GM12878 (cell line): ENCODE data around the gene NEGR1. TPM values are rescaled to one million over a fixed set of nuclear protein-coding genes. Genes with fewer than 3 reads are reported as not detected.

ENCODE experiments used
- ATAC-seq: fragments of 200-7000 bp; cut with Tn5 transposase; 3 replicates; pipeline ENCODE4 v1.9.1; 2020; ENCODE audit warnings: mild to moderate bottlenecking, moderate library complexity
- BruUV-seq: library from RNA; stranded (reverse); fragments of 400-500 nt; replicated peaks from 2 replicates; lab custom pipeline; 2021; lab: Mats Ljungman, UMichigan
- CTCF ChIA-PET: fragments of 300-600 bp; sonication (Branson Sonifier 250); formaldehyde crosslinking; extraction: SDS; loops from one replicate; lab custom pipeline; 2021; ENCODE audit warnings: inconsistent platforms; lab: Yijun Ruan, JAX
- POLR2A ChIA-PET: fragments of 350-600 bp; formaldehyde crosslinking; extraction: SDS; loops from one replicate; lab custom pipeline; 2021; ENCODE audit warnings: inconsistent platforms; lab: Charles Lee
- RAD21 ChIA-PET: fragments of 300-600 bp; sonication (Branson Sonifier 250); formaldehyde crosslinking; loops from one replicate; lab custom pipeline; 2023; ENCODE audit warnings: antibody characterized with exemption; ENCODE audit not compliant: unreplicated experiment; lab: Charles Lee
- SMC1A ChIA-PET: fragments of 300-600 bp; sonication (Branson Sonifier 250); formaldehyde crosslinking; loops from one replicate; lab custom pipeline; 2023; ENCODE audit not compliant: unreplicated experiment, uncharacterized antibody; lab: Charles Lee
- DNase-seq: peaks from one replicate; pipeline ENCODE4 v3.0.0-alpha.2; 2011; ENCODE audit warnings: low read depth, low spot score
- FAIRE-seq: peaks from 3 replicates; lab custom pipeline; 2011; peaks lifted over from hg19 to GRCh38; lab: Jason Lieb, UNC
- H2AFZ ChIP-seq: 2 replicates; pipeline ENCODE4 v1.6.0; 2011; ENCODE audit warnings: low read depth, low read length, control low read depth; ENCODE audit not compliant: control insufficient read depth
- H3K27ac ChIP-seq: 2 replicates; pipeline ENCODE4 v1.5.1; 2011; ENCODE audit warnings: control low read depth; ENCODE audit not compliant: control insufficient read depth, insufficient read depth
- H3K27me3 ChIP-seq, 2 experiments: replicated peaks in 1 of 2; 2 replicates each; pipeline versions ENCODE4 v1.6.0 to v1.6.1; 2011; ENCODE audit warnings: low read length in 1 of 2; ENCODE audit not compliant: control insufficient read depth in 2 of 2, insufficient read depth in 2 of 2
- H3K36me3 ChIP-seq, 2 experiments: 2 replicates each; pipeline ENCODE4 v1.5.1; 2011; ENCODE audit warnings: low read length in 1 of 2; ENCODE audit not compliant: control insufficient read depth in 2 of 2, insufficient read depth in 2 of 2
- H3K4me1 ChIP-seq: 2 replicates; pipeline ENCODE4 v1.6.1; 2011; ENCODE audit warnings: mild to moderate bottlenecking, low read length, moderate library complexity, mixed read lengths; ENCODE audit not compliant: control insufficient read depth, insufficient read depth
- H3K4me2 ChIP-seq: 2 replicates; pipeline ENCODE4 v1.6.0; 2011; ENCODE audit warnings: control low read depth; ENCODE audit not compliant: control insufficient read depth, insufficient read depth
- H3K4me3 ChIP-seq: fragments of 200-600 bp; sonication (generic); 2 replicates; pipeline ENCODE4 v1.5.1; 2016
- H3K79me2 ChIP-seq: 2 replicates; pipeline ENCODE4 v1.6.0; 2011; ENCODE audit warnings: low read length; ENCODE audit not compliant: control insufficient read depth, insufficient read depth
- H3K9ac ChIP-seq: 2 replicates; pipeline ENCODE4 v1.8.0; 2011; ENCODE audit warnings: low read length, control low read depth, mixed read lengths; ENCODE audit not compliant: control insufficient read depth, insufficient read depth
- H3K9me3 ChIP-seq: replicated peaks from 3 replicates; pipeline ENCODE4 v1.5.1; 2011; ENCODE audit warnings: mild to moderate bottlenecking, low read length; ENCODE audit not compliant: control insufficient read depth, insufficient read depth
- H4K20me1 ChIP-seq: 2 replicates; pipeline ENCODE4 v1.6.0; 2011; ENCODE audit not compliant: control insufficient read depth, insufficient read depth
- CHD1 ChIP-seq: IDR thresholded peaks from 2 replicates; pipeline ENCODE4 v1.6.1; 2012; ENCODE audit warnings: low read depth, low read length, improper control_type of control experiment
- ESRRA ChIP-seq: IDR thresholded peaks from 2 replicates; pipeline ENCODE4 v1.6.1; 2012; ENCODE audit warnings: mild to moderate bottlenecking, low read length, improper control_type of control experiment
- EZH2 ChIP-seq: IDR thresholded peaks from 2 replicates; pipeline ENCODE4 v1.6.1; 2012; ENCODE audit warnings: low read depth, mild to moderate bottlenecking, control low read depth, inconsistent platforms, low read length, borderline replicate concordance; ENCODE audit not compliant: control insufficient read depth
- NR2F1 ChIP-seq: fragments of 450-650 bp; conservative IDR thresholded peaks from 2 replicates; pipeline ENCODE4 v1.6.1; 2017; ENCODE audit warnings: mild to moderate bottlenecking
- POLR2AphosphoS5 ChIP-seq: IDR thresholded peaks from 2 replicates; pipeline ENCODE4 v1.6.1; 2011; ENCODE audit warnings: mild to moderate bottlenecking, low read length, inconsistent platforms
- SPI1 ChIP-seq: IDR thresholded peaks from 2 replicates; pipeline ENCODE4 v1.6.1; 2011; ENCODE audit warnings: low read depth, mild to moderate bottlenecking, low read length, moderate library complexity, borderline replicate concordance; ENCODE audit not compliant: insufficient read depth
- YBX1 ChIP-seq: fragments of 450-650 bp; IDR thresholded peaks from 2 replicates; pipeline ENCODE4 v1.6.1; 2016; ENCODE audit warnings: antibody characterized with exemption
- WGBS: methylation state at CpG from one replicate; pipeline ENCODE4 v1.1.6; 2016; ENCODE audit warnings: low lambda C conversion rate; ENCODE audit not compliant: insufficient replicate concordance, insufficient coverage; ENCODE audit errors: missing lambda C conversion rate; 5-methylcytosine and 5-hydroxymethylcytosine counted together
- in situ Hi-C: fragments of 300-500 bp; cut with MboI; formaldehyde crosslinking; loops from 9 replicates; pipeline ENCODE4 v1.14.3; 2018; ENCODE audit warnings: mixed read lengths
- intact Hi-C: fragments of 100-400 bp; cut with micrococcal nuclease; formaldehyde crosslinking; loops from one replicate; pipeline ENCODE4 v1.14.2; 2022; ENCODE audit not compliant: unreplicated experiment
- polyA plus RNA-seq, 11 experiments: library from polyadenylated mRNA; depleted of rRNA in 4 of 11; unstranded in 6 of 11; stranded (reverse) in 5 of 11; fragments of >200 nt; fragmentation: Nextera tagmentation in 4 of 11; fragmentation: Illumina TruSeq in 1 of 11; extraction: Ambion mirVana in 4 of 11; extraction: Trizol in 1 of 11; gene quantifications; 1 replicate in 1 of 11; 2 replicates in 10 of 11; pipeline versions ENCODE4 v1.2.1 to v1.2.3, GENCODE V29; 2011 to 2016; ENCODE audit warnings: inconsistent platforms in 2 of 11, missing spikeins in 2 of 11, low read depth in 1 of 11
- total RNA-seq, 4 experiments: library from RNA; depleted of rRNA in 3 of 4; stranded (reverse); fragments of >200 nt in 3 of 4; fragmentation: Illumina TruSeq in 1 of 4; extraction: Trizol in 1 of 4; gene quantifications; 2 replicates each; pipeline versions ENCODE4 v1.2.1 to v1.2.3, GENCODE V29; 2013 to 2021
- TF ChIP-seq, protein P1 (sequence below): IDR thresholded peaks from 2 replicates; pipeline ENCODE4 v1.6.1; 2012; ENCODE audit warnings: low read depth, low read length, improper control_type of control experiment
- TF ChIP-seq, protein P2 (sequence below): IDR thresholded peaks from 2 replicates; pipeline ENCODE4 v1.6.1; 2012; ENCODE audit warnings: low read length, inconsistent platforms
- TF ChIP-seq, protein P3 (sequence below): IDR thresholded peaks from 2 replicates; pipeline ENCODE4 v1.6.1; 2011; ENCODE audit warnings: mild to moderate bottlenecking, low read depth, low read length, moderate library complexity; ENCODE audit not compliant: insufficient replicate concordance
- TF ChIP-seq, protein P4 (sequence below): fragments of 450-650 bp; IDR thresholded peaks from 2 replicates; pipeline ENCODE4 v1.6.1; 2018; ENCODE audit warnings: borderline replicate concordance, mild to moderate bottlenecking; ENCODE audit not compliant: partially characterized antibody

NEGR1 gene
- total and polyA plus RNA-seq, 10 of the 15 experiments (the other 5 are each of a cell fraction or from before 2014, with no cell fraction given): under 0.01 to 0.03 (median 0.01) TPM; not detected in 7

DNA sequence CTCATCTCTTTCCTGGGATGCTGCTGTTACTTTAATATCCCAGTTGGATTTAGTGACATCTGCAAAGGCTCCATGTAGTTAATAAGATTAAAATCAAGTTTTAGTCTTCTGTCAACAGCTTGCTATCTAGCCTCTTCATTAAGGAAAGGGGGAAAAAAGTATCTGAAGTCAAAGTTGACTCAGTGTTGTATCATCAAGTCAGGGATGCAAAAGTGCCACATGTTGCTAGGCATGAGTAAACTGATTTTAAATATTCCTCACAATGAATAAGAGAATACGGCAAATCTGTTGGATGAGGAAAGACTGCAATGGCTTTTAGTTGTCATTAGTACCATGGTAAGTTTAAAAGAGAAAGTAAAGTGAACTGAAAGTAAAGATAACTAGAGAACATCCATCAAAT lies 818.3 kb downstream of the NEGR1 start:
- Histone ChIP-seq H3K79me2 (no peaks in the 10 kb centered on the region), H3K4me2 (no peak overlapping the region), H3K9me3 (no peaks in the 10 kb centered on the region), H3K4me1 (no peaks in the 10 kb centered on the region), H3K27ac (no peak overlapping the region), H3K27me3 (no peaks in the 10 kb centered on the region), H3K36me3 (no peaks in the 10 kb centered on the region), H4K20me1 (no peaks in the 10 kb centered on the region), H3K9ac (no peak overlapping the region), H2AFZ (no peak overlapping the region), H3K4me3 (no peak overlapping the region)
- POLR2A ChIA-PET: no interaction called here
- BruUV-seq: no TSS peak
- WGBS: 79% methylated on average over 1 of the region's 1 CpG
- FAIRE-seq (no peak), DNase-seq (no peak), ATAC-seq (no peak)
- in situ Hi-C loops: no loop called here
- intact Hi-C loops: no loop called here
- CTCF ChIA-PET: no interaction called here
- RAD21 ChIA-PET: no interaction called here
- SMC1A ChIA-PET: no interaction called here
- TF ChIP-seq, protein P1, sequence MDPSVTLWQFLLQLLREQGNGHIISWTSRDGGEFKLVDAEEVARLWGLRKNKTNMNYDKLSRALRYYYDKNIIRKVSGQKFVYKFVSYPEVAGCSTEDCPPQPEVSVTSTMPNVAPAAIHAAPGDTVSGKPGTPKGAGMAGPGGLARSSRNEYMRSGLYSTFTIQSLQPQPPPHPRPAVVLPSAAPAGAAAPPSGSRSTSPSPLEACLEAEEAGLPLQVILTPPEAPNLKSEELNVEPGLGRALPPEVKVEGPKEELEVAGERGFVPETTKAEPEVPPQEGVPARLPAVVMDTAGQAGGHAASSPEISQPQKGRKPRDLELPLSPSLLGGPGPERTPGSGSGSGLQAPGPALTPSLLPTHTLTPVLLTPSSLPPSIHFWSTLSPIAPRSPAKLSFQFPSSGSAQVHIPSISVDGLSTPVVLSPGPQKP: no peak
- TF ChIP-seq EZH2: no peak
- no peak for TF ChIP-seq POLR2AphosphoS5
- TF ChIP-seq, protein P2, sequence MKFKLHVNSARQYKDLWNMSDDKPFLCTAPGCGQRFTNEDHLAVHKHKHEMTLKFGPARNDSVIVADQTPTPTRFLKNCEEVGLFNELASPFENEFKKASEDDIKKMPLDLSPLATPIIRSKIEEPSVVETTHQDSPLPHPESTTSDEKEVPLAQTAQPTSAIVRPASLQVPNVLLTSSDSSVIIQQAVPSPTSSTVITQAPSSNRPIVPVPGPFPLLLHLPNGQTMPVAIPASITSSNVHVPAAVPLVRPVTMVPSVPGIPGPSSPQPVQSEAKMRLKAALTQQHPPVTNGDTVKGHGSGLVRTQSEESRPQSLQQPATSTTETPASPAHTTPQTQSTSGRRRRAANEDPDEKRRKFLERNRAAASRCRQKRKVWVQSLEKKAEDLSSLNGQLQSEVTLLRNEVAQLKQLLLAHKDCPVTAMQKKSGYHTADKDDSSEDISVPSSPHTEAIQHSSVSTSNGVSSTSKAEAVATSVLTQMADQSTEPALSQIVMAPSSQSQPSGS: no peak
- TF ChIP-seq CHD1: no peak
- no peak for TF ChIP-seq ESRRA
- TF ChIP-seq, protein P3, sequence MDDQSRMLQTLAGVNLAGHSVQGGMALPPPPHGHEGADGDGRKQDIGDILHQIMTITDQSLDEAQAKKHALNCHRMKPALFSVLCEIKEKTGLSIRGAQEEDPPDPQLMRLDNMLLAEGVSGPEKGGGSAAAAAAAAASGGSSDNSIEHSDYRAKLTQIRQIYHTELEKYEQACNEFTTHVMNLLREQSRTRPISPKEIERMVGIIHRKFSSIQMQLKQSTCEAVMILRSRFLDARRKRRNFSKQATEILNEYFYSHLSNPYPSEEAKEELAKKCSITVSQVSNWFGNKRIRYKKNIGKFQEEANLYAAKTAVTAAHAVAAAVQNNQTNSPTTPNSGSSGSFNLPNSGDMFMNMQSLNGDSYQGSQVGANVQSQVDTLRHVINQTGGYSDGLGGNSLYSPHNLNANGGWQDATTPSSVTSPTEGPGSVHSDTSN: no peak
- TF ChIP-seq YBX1: no peak
- TF ChIP-seq NR2F1: no peak
- TF ChIP-seq, protein P4, sequence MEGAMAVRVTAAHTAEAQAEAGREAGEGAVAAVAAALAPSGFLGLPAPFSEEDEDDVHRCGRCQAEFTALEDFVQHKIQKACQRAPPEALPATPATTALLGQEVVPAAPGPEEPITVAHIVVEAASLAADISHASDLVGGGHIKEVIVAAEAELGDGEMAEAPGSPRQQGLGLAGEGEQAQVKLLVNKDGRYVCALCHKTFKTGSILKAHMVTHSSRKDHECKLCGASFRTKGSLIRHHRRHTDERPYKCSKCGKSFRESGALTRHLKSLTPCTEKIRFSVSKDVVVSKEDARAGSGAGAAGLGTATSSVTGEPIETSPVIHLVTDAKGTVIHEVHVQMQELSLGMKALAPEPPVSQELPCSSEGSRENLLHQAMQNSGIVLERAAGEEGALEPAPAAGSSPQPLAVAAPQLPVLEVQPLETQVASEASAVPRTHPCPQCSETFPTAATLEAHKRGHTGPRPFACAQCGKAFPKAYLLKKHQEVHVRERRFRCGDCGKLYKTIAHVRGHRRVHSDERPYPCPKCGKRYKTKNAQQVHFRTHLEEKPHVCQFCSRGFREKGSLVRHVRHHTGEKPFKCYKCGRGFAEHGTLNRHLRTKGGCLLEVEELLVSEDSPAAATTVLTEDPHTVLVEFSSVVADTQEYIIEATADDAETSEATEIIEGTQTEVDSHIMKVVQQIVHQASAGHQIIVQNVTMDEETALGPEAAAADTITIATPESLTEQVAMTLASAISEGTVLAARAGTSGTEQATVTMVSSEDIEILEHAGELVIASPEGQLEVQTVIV: no peak
- no peak for TF ChIP-seq SPI1
